H1 (cell line): ENCODE data around the gene CCDC106. TPM values are rescaled to one million over a fixed set of nuclear protein-coding genes. Genes with fewer than 3 reads are reported as not detected.

ENCODE experiments used
- CTCF ChIA-PET: fragments of 300-600 bp; sonication (Branson Sonifier 250); formaldehyde crosslinking; loops from one replicate; lab custom pipeline; 2021; ENCODE audit not compliant: partially characterized antibody; lab: Charles Lee
- POLR2A ChIA-PET: fragments of 300-600 bp; sonication (Branson Sonifier 250); formaldehyde crosslinking; loops from one replicate; lab custom pipeline; 2021; ENCODE audit warnings: inconsistent platforms; ENCODE audit not compliant: partially characterized antibody; lab: Charles Lee
- DNase-seq, 2 experiments: peaks; one replicate each; pipeline versions ENCODE4 v3.0.0 to v3.0.0-alpha.2; 2010 to 2022; ENCODE audit warnings: low spot score in 2 of 2, low read depth in 1 of 2, mixed read lengths in 1 of 2
- FAIRE-seq: peaks from 2 replicates; lab custom pipeline; 2011; peaks lifted over from hg19 to GRCh38; lab: Jason Lieb, UNC
- H2AFZ ChIP-seq: 2 replicates; pipeline ENCODE4 v1.8.1; 2012; ENCODE audit warnings: low read length, inconsistent platforms
- H2AK5ac ChIP-seq: 2 replicates; pipeline ENCODE4 v1.6.1; 2013; ENCODE audit warnings: low read depth, low read length
- H2BK120ac ChIP-seq: replicated peaks from 2 replicates; pipeline ENCODE3; 2013; ENCODE audit warnings: low read depth, low read length, inconsistent platforms
- H2BK12ac ChIP-seq: 2 replicates; pipeline ENCODE4 v1.6.1; 2013; ENCODE audit warnings: low read depth, low read length
- H2BK15ac ChIP-seq: 2 replicates; pipeline ENCODE4 v1.6.1; 2013; ENCODE audit warnings: low read length
- H2BK20ac ChIP-seq: 2 replicates; pipeline ENCODE4 v1.6.1; 2013; ENCODE audit warnings: low read length
- H2BK5ac ChIP-seq: 2 replicates; pipeline ENCODE4 v1.6.1; 2013; ENCODE audit warnings: low read depth, low read length
- H3K14ac ChIP-seq: 2 replicates; pipeline ENCODE4 v1.6.1; 2013; ENCODE audit warnings: inconsistent platforms; ENCODE audit not compliant: insufficient read length
- H3K18ac ChIP-seq: 2 replicates; pipeline ENCODE4 v1.6.1; 2013; ENCODE audit warnings: low read length; ENCODE audit errors: extremely low read depth
- H3K23ac ChIP-seq: 2 replicates; pipeline ENCODE4 v1.6.1; 2013; ENCODE audit warnings: inconsistent platforms; ENCODE audit not compliant: insufficient read length
- H3K23me2 ChIP-seq: 2 replicates; pipeline ENCODE4 v1.6.1; 2013; ENCODE audit warnings: low read depth, low read length
- H3K27ac ChIP-seq: 2 replicates; pipeline ENCODE4 v1.6.1; 2011; ENCODE audit warnings: low read depth, low read length, inconsistent platforms
- H3K27me3 ChIP-seq, 4 experiments: replicated peaks in 1 of 4; 1 replicate in 1 of 4; 2 replicates in 3 of 4; pipeline versions ENCODE4 v1.6.1 to v1.8.1; 2011 to 2013; ENCODE audit warnings: low read length in 3 of 4, mild to moderate bottlenecking in 3 of 4, inconsistent platforms in 2 of 4, mixed read lengths in 2 of 4, moderate library complexity in 1 of 4; ENCODE audit not compliant: control insufficient read depth in 3 of 4, insufficient read depth in 3 of 4; ENCODE audit errors: extremely low read depth in 1 of 4
- H3K36me3 ChIP-seq, 4 experiments: 2 replicates each; pipeline versions ENCODE4 v1.6.1 to v1.8.1; 2011 to 2013; ENCODE audit warnings: mild to moderate bottlenecking in 4 of 4, low read length in 3 of 4, moderate library complexity in 2 of 4, control low read depth in 1 of 4, inconsistent platforms in 1 of 4; ENCODE audit not compliant: insufficient read depth in 4 of 4, control insufficient read depth in 2 of 4
- H3K4ac ChIP-seq: replicated peaks from 2 replicates; pipeline ENCODE3; 2013; ENCODE audit warnings: low read length, low read depth, mixed read lengths, inconsistent platforms; ENCODE audit not compliant: insufficient read length
- H3K4me1 ChIP-seq, 4 experiments: replicated peaks in 1 of 4; 1 replicate in 1 of 4; 2 replicates in 3 of 4; pipeline versions ENCODE4 v1.6.1 to v1.8.1; 2011 to 2013; ENCODE audit warnings: low read length in 3 of 4, inconsistent platforms in 2 of 4, mixed read lengths in 1 of 4; ENCODE audit not compliant: insufficient read depth in 4 of 4, control insufficient read depth in 3 of 4
- H3K4me2 ChIP-seq, 2 experiments: 2 replicates each; pipeline versions ENCODE4 v1.6.1 to v1.8.1; 2011 to 2013; ENCODE audit warnings: low read depth in 2 of 2, low read length in 2 of 2, control low read depth in 1 of 2, inconsistent platforms in 1 of 2, mild to moderate bottlenecking in 1 of 2; ENCODE audit not compliant: insufficient read depth in 1 of 2
- H3K4me3 ChIP-seq, 4 experiments: fragments of 200-600, 300-600 bp in 1 of 4; sonication (generic), shearing (Covaris generic), sonication (Bioruptor Twin) in 1 of 4; 2 replicates each; pipeline versions ENCODE4 v1.5.1 to v1.8.1; 2011 to 2016; ENCODE audit warnings: low read length in 4 of 4, low read depth in 3 of 4, control low read depth in 2 of 4, inconsistent platforms in 2 of 4, mild to moderate bottlenecking in 2 of 4, mixed read lengths in 1 of 4, moderate library complexity in 1 of 4; ENCODE audit not compliant: insufficient read depth in 2 of 4; ENCODE audit errors: extremely low read depth in 1 of 4
- H3K56ac ChIP-seq: replicated peaks from 2 replicates; pipeline ENCODE3; 2013; ENCODE audit warnings: low read depth, mild to moderate bottlenecking, mixed read lengths, low read length, inconsistent platforms; ENCODE audit not compliant: insufficient read length
- H3K79me1 ChIP-seq: 2 replicates; pipeline ENCODE4 v1.6.1; 2013; ENCODE audit warnings: low read depth, low read length, control low read depth
- H3K79me2 ChIP-seq, 2 experiments: 2 replicates each; pipeline versions ENCODE4 v1.6.1 to v1.8.1; 2012 to 2013; ENCODE audit warnings: low read length in 2 of 2, mild to moderate bottlenecking in 2 of 2, inconsistent platforms in 1 of 2; ENCODE audit not compliant: insufficient read depth in 2 of 2, control insufficient read depth in 1 of 2
- H3K9ac ChIP-seq, 4 experiments: replicated peaks in 1 of 4; 1 replicate in 1 of 4; 2 replicates in 3 of 4; pipeline versions ENCODE4 v1.6.1 to v1.8.1; 2011 to 2013; ENCODE audit warnings: low read depth in 3 of 4, low read length in 3 of 4, control low read depth in 2 of 4, mild to moderate bottlenecking in 2 of 4, moderate library complexity in 2 of 4, inconsistent platforms in 1 of 4; ENCODE audit errors: extremely low read depth in 1 of 4
- H3K9me3 ChIP-seq, 2 experiments: 2 replicates each; pipeline versions ENCODE4 v1.6.1 to v1.8.1; 2012 to 2013; ENCODE audit warnings: mild to moderate bottlenecking in 2 of 2, moderate library complexity in 2 of 2, control low read depth in 1 of 2, inconsistent platforms in 1 of 2, low read depth in 1 of 2, low read length in 1 of 2, mixed read lengths in 1 of 2; ENCODE audit not compliant: insufficient read depth in 2 of 2
- H4K20me1 ChIP-seq, 2 experiments: replicated peaks in 1 of 2; 2 replicates each; pipeline versions ENCODE3 to v1.8.1; 2011 to 2013; ENCODE audit warnings: inconsistent platforms in 2 of 2, low read length in 2 of 2, mild to moderate bottlenecking in 1 of 2; ENCODE audit not compliant: insufficient read depth in 2 of 2, control insufficient read depth in 1 of 2
- H4K5ac ChIP-seq: 2 replicates; pipeline ENCODE4 v1.6.1; 2013; ENCODE audit warnings: low read length, low read depth, mixed read lengths, inconsistent platforms; ENCODE audit not compliant: insufficient read length
- H4K8ac ChIP-seq: 2 replicates; pipeline ENCODE4 v1.8.0; 2013; ENCODE audit warnings: mild to moderate bottlenecking, moderate library complexity, low read length, inconsistent platforms; ENCODE audit not compliant: insufficient read depth; ENCODE audit errors: extremely low read depth
- H4K91ac ChIP-seq: replicated peaks from 2 replicates; pipeline ENCODE3; 2013; ENCODE audit warnings: low read length, mixed read lengths, inconsistent platforms; ENCODE audit not compliant: insufficient read length
- BRCA1 ChIP-seq: IDR thresholded peaks from 2 replicates; pipeline ENCODE4 v1.6.1; 2012; ENCODE audit warnings: low read depth, low read length, improper control_type of control experiment
- CBX8 ChIP-seq: fragments of 300-800, 300-1000 bp; sonication (generic); IDR thresholded peaks from 2 replicates; pipeline ENCODE4 v1.7.1; 2016; ENCODE audit warnings: low read depth, low read length, borderline replicate concordance
- CEBPB ChIP-seq: IDR thresholded peaks from 2 replicates; pipeline ENCODE4 v1.6.1; 2012; ENCODE audit warnings: low read depth, low read length
- CREB1 ChIP-seq: IDR thresholded peaks from 2 replicates; pipeline ENCODE4 v1.6.1; 2012; ENCODE audit warnings: inconsistent platforms
- EGR1 ChIP-seq: IDR thresholded peaks from 2 replicates; pipeline ENCODE4 v1.6.1; 2011; ENCODE audit warnings: low read depth, low read length, borderline replicate concordance
- EZH2 ChIP-seq: fragments of 200-600 bp; sonication (generic); IDR thresholded peaks from 2 replicates; pipeline ENCODE4 v1.7.1; 2012; ENCODE audit warnings: low read depth, mild to moderate bottlenecking, moderate library complexity, low read length, inconsistent platforms; ENCODE audit not compliant: severe bottlenecking
- WGBS, 2 experiments: shearing (Covaris generic) in 1 of 2; methylation state at CpG; one replicate each; pipeline versions ENCODE4 v1.1.6 to v1.1.7; 2013 to 2015; ENCODE audit warnings: low lambda C conversion rate in 2 of 2, mixed read lengths in 2 of 2, inconsistent platforms in 1 of 2, low coverage in 1 of 2, missing lambda C conversion rate in 1 of 2; ENCODE audit not compliant: insufficient replicate concordance in 2 of 2, insufficient coverage in 1 of 2, insufficient read length in 1 of 2; ENCODE audit errors: extremely low coverage in 1 of 2, missing lambda C conversion rate in 1 of 2; 5-methylcytosine and 5-hydroxymethylcytosine counted together
- polyA plus RNA-seq, 7 experiments: library from polyadenylated mRNA; depleted of rRNA in 3 of 7; stranded (reverse) in 5 of 7; unstranded in 2 of 7; fragments of >200 nt in 5 of 7; fragments of 200-250 nt in 2 of 7; gene quantifications; 1 replicate in 5 of 7; 2 replicates in 1 of 7; 4 replicates in 1 of 7; pipeline versions ENCODE4 v1.2.1 to v1.2.3, GENCODE V29; 2011 to 2013; ENCODE audit warnings: missing spikeins in 2 of 7, mixed read lengths in 2 of 7
- total RNA-seq: library from RNA; stranded (reverse); fragmentation: NEBNext Ultra II Directional; extraction: Animal tissue kit (Norgen Biotek cat#: 25700); gene quantifications from 2 replicates; pipeline ENCODE4 v1.2.1, GENCODE V29; 2021

The CCDC106 gene
- total and polyA plus RNA-seq, 2 of the 8 experiments (the other 6 are each of a cell fraction or from before 2014, with no cell fraction given): 12.0 to 20.1 TPM

GRCh38 chr19:55680339-55681130, 32.5 kb downstream of the CCDC106 start:
- POLR2A ChIA-PET: interaction anchor here (0.8 to 1.0 kb wide), 3 partner anchors 9 to 18 kb away, joined by 3 read pairs; no protein-coding TSS in a partner anchor

More at GRCh38 chr19:55680339-55681130, 32.5 kb downstream of the CCDC106 start:
- H3K79me1 ChIP-seq: peaks cover 22% of the 10 kb centered on the region
- H3K9ac ChIP-seq: no peak overlapping the region
- peaks cover 0 to 2% (median 0%) of the 10 kb centered on the region in 4 experiments; a peak in 2 of 7 replicates for H3K4me1 ChIP-seq
- H4K5ac ChIP-seq: no peak overlapping the region
- no peak overlapping the region for H2AK5ac ChIP-seq
- H4K20me1 ChIP-seq: peaks cover 10 to 35% of the 10 kb centered on the region in 2 experiments
- H4K8ac ChIP-seq: no peak overlapping the region
- CTCF ChIA-PET: interaction anchor here (1.2 to 1.4 kb wide), 2 partner anchors 23 to 26 kb away, joined by 3 to 5 read pairs; no protein-coding TSS in a partner anchor
- no peak overlapping the region for H2BK120ac ChIP-seq
- FAIRE-seq (no peak), DNase-seq (no peak)
- H3K4me2 ChIP-seq: no peak overlapping the region
- H3K4me3 ChIP-seq: no peak overlapping the region
- H2BK15ac ChIP-seq: no peak overlapping the region
- no peak overlapping the region for H2AFZ ChIP-seq
- 88% methylated on average over 20 of the region's 20 CpGs; no CpG with 5 or more reads in 1 of the 2 experiments for WGBS, 2 experiments
- no peak overlapping the region for H4K91ac ChIP-seq
- H3K36me3 ChIP-seq: peaks cover 7 to 32% (median 23%) of the 10 kb centered on the region in 4 experiments; a peak in 7 of 8 replicates
- peaks cover 4% of the 10 kb centered on the region; the same call in 1 of the 2 replicates for H3K23me2 ChIP-seq
- no peak overlapping the region for H3K4ac ChIP-seq
- H2BK5ac ChIP-seq: no peak overlapping the region; the same call in 1 of the 2 replicates
- H3K27me3 ChIP-seq: no peaks in the 10 kb centered on the region
- peaks cover 19 to 71% of the 10 kb centered on the region in 2 experiments for H3K79me2 ChIP-seq
- no peak overlapping the region for H3K27ac ChIP-seq
- H3K14ac ChIP-seq: no peak overlapping the region
- H3K56ac ChIP-seq: no peak overlapping the region
- H2BK12ac ChIP-seq: no peak overlapping the region
- no peak overlapping the region for H3K23ac ChIP-seq
- H3K18ac ChIP-seq: no peak overlapping the region
- no peak overlapping the region for H2BK20ac ChIP-seq
- no peak for TF ChIP-seq EZH2
- no peak for TF ChIP-seq EGR1
- TF ChIP-seq BRCA1: no peak
- TF ChIP-seq CEBPB: no peak
- no peak for TF ChIP-seq CBX8
- no peak for TF ChIP-seq CREB1
- TF ChIP-seq, all 59 proteins: peak for 0
- no peaks in the 10 kb centered on the region for H3K9me3 ChIP-seq
